Endothelial cell of umbilical vein (primary cell): ENCODE measurements around the gene ZNF496. TPM values are rescaled to one million over a fixed set of nuclear protein-coding genes. Genes with fewer than 3 reads are reported as not detected.

Experiments used
- BruUV-seq: library from RNA; stranded (reverse); fragments of 400-500 nt; replicated peaks from 2 replicates; lab custom pipeline; 2021; lab: Mats Ljungman, UMichigan
- CTCF ChIA-PET: fragments of 300-600, 350-600 bp; sonication (Branson Sonifier 250); formaldehyde crosslinking; loops from one replicate; lab custom pipeline; 2021; ENCODE audit warnings: antibody characterized with exemption, inconsistent platforms; lab: Charles Lee
- POLR2A ChIA-PET: fragments of 300-600, 350-600 bp; sonication (Branson Sonifier 250); formaldehyde crosslinking; loops from one replicate; lab custom pipeline; 2021; ENCODE audit warnings: antibody characterized with exemption, inconsistent platforms; lab: Charles Lee
- DNase-seq: peaks from one replicate; pipeline ENCODE4 v3.0.0-alpha.2; 2011; ENCODE audit warnings: low read depth, low spot score
- FAIRE-seq: peaks from 2 replicates; lab custom pipeline; 2011; peaks lifted over from hg19 to GRCh38; lab: Jason Lieb, UNC
- H2AFZ ChIP-seq: 2 replicates; pipeline ENCODE4 v1.6.0; 2012; ENCODE audit warnings: low read depth, low read length, control low read depth, inconsistent platforms
- H3K27ac ChIP-seq: 2 replicates; pipeline ENCODE4 v1.5.1; 2011; ENCODE audit warnings: low read depth, mild to moderate bottlenecking, control low read depth, low read length, moderate library complexity; ENCODE audit not compliant: insufficient read depth
- H3K27me3 ChIP-seq, 2 experiments: 2 replicates each; pipeline versions ENCODE4 v1.6.0 to v1.6.1; 2011; ENCODE audit warnings: low read length in 2 of 2, mixed read lengths in 1 of 2; ENCODE audit not compliant: control insufficient read depth in 2 of 2, insufficient read depth in 2 of 2
- H3K36me3 ChIP-seq, 2 experiments: 2 replicates in 1 of 2; 3 replicates in 1 of 2; pipeline ENCODE4 v1.5.1; 2011; ENCODE audit warnings: low read length in 2 of 2, mild to moderate bottlenecking in 1 of 2, moderate library complexity in 1 of 2; ENCODE audit not compliant: control insufficient read depth in 2 of 2, insufficient read depth in 2 of 2; ENCODE audit errors: extremely low read depth in 1 of 2
- H3K4me1 ChIP-seq: 3 replicates; pipeline ENCODE4 v1.5.1; 2011; ENCODE audit warnings: mild to moderate bottlenecking, low read length; ENCODE audit not compliant: control insufficient read depth, insufficient read depth; ENCODE audit errors: extremely low read depth
- H3K4me2 ChIP-seq: 2 replicates; pipeline ENCODE4 v1.6.1; 2011; ENCODE audit warnings: low read length, control low read depth, mixed read lengths; ENCODE audit not compliant: insufficient read depth
- H3K4me3 ChIP-seq, 3 experiments: fragments of 200-600 bp in 1 of 3; sonication (generic), shearing (Covaris generic) in 1 of 3; replicated peaks in 1 of 3; 2 replicates each; pipeline ENCODE4 v1.5.1; 2011 to 2016; ENCODE audit warnings: control low read depth in 3 of 3, low read length in 3 of 3, mild to moderate bottlenecking in 2 of 3, inconsistent platforms in 1 of 3, low read depth in 1 of 3, moderate library complexity in 1 of 3; ENCODE audit not compliant: insufficient read depth in 1 of 3
- H3K79me2 ChIP-seq: 2 replicates; pipeline ENCODE4 v1.6.0; 2012; ENCODE audit warnings: low read length, inconsistent platforms; ENCODE audit not compliant: control insufficient read depth, insufficient read depth
- H3K9ac ChIP-seq: replicated peaks from 2 replicates; pipeline ENCODE3; 2011; ENCODE audit warnings: low read length, control low read depth; ENCODE audit not compliant: insufficient read depth; ENCODE audit errors: extremely low read depth
- H3K9me1 ChIP-seq: replicated peaks from 3 replicates; pipeline ENCODE4 v1.6.0; 2011; ENCODE audit warnings: mild to moderate bottlenecking, low read length; ENCODE audit not compliant: control insufficient read depth, insufficient read depth; ENCODE audit errors: extremely low read depth
- H3K9me3 ChIP-seq: replicated peaks from 2 replicates; pipeline ENCODE4 v1.5.1; 2012; ENCODE audit warnings: low read length, inconsistent platforms; ENCODE audit not compliant: control insufficient read depth, insufficient read depth
- H4K20me1 ChIP-seq: replicated peaks from 2 replicates; pipeline ENCODE3; 2011; ENCODE audit warnings: mild to moderate bottlenecking, low read length; ENCODE audit not compliant: control insufficient read depth, insufficient read depth; ENCODE audit errors: extremely low read depth
- CTCF ChIP-seq, 2 donors: IDR thresholded peaks; 1 replicate in 1 of 2; 2 replicates in 1 of 2; pipeline ENCODE4 v1.5.1; 2011; ENCODE audit warnings: low read length in 2 of 2, mild to moderate bottlenecking in 2 of 2, moderate library complexity in 2 of 2, control low read depth in 1 of 2, inconsistent platforms in 1 of 2, low read depth in 1 of 2; ENCODE audit not compliant: insufficient read depth in 1 of 2; ENCODE audit errors: extremely low read depth in 1 of 2
- EZH2 ChIP-seq: IDR thresholded peaks from 2 replicates; pipeline ENCODE4 v1.6.1; 2012; ENCODE audit warnings: borderline replicate concordance, low read depth, mild to moderate bottlenecking, moderate library complexity, low read length, inconsistent platforms; ENCODE audit not compliant: severe bottlenecking
- FOS ChIP-seq: IDR thresholded peaks from 2 replicates; pipeline ENCODE4 v1.6.1; 2011; ENCODE audit warnings: mild to moderate bottlenecking, low read length, moderate library complexity, borderline replicate concordance; ENCODE audit not compliant: insufficient read depth
- GATA2 ChIP-seq: IDR thresholded peaks from 2 replicates; pipeline ENCODE4 v1.7.0; 2011; ENCODE audit warnings: low read depth, mild to moderate bottlenecking, moderate library complexity, mixed read lengths, low read length; ENCODE audit not compliant: insufficient read length, insufficient read depth
- JUN ChIP-seq: IDR thresholded peaks from 2 replicates; pipeline ENCODE4 v1.6.1; 2011; ENCODE audit warnings: borderline replicate concordance, low read depth; ENCODE audit not compliant: insufficient read length, insufficient read depth
- MAX ChIP-seq: IDR thresholded peaks from 2 replicates; pipeline ENCODE4 v1.6.1; 2011; ENCODE audit not compliant: insufficient read depth, insufficient read length
- MYC ChIP-seq: IDR thresholded peaks from one replicate; pipeline ENCODE4 v1.6.1; 2011; ENCODE audit warnings: mild to moderate bottlenecking, low read depth, low read length
- POLR2A ChIP-seq: IDR thresholded peaks from 2 replicates; pipeline ENCODE4 v1.6.1; 2012; ENCODE audit warnings: low read depth, mild to moderate bottlenecking, control low read depth, low read length
- POLR2AphosphoS5 ChIP-seq: IDR thresholded peaks from 2 replicates; pipeline ENCODE4 v1.6.1; 2012; ENCODE audit warnings: low read depth, mild to moderate bottlenecking, control low read depth, low read length, moderate library complexity; ENCODE audit not compliant: insufficient read depth
- dilution Hi-C: fragments of 300-500 bp; cut with MboI; formaldehyde crosslinking; loops from one replicate; pipeline ENCODE4 v1.15.0; 2019; ENCODE audit warnings: low sequenced_read_pairs; ENCODE audit not compliant: extremely low pct_ligation_motif_present
- intact Hi-C: fragments of 100-400 bp; cut with micrococcal nuclease; formaldehyde crosslinking; loops from one replicate; pipeline ENCODE4 v1.10.0; 2022
- polyA plus RNA-seq, 4 experiments: library from polyadenylated mRNA; depleted of rRNA in 3 of 4; stranded (reverse) in 3 of 4; unstranded in 1 of 4; fragments of >200 nt; gene quantifications; 2 replicates each; pipeline versions ENCODE4 v1.2.1 to v1.2.3, GENCODE V29; 2011 to 2012; ENCODE audit warnings: missing spikeins in 1 of 4
- total RNA-seq: library from RNA; stranded (reverse); gene quantifications from 2 replicates; pipeline ENCODE4 v1.2.3, GENCODE V29; 2021

Gene ZNF496
- total and polyA plus RNA-seq, 2 donors (not counting 3 experiments of a cell fraction or from before 2014, with no cell fraction given) = 22.4 to 46.0 TPM

GRCh38 chr1:247347477-247348222, 16.0 kb upstream of the ZNF496 start:
- Histone ChIP-seq H3K36me3 (no peaks in the 10 kb centered on the region), H2AFZ (no peak overlapping the region), H3K9me1 (no peaks in the 10 kb centered on the region), H4K20me1 (no peaks in the 10 kb centered on the region), H3K27me3 (peaks cover 0 to 1% of the 10 kb centered on the region in 2 experiments), H3K27ac (no peak overlapping the region), H3K9me3 (no peaks in the 10 kb centered on the region), H3K4me3 (no peak overlapping the region), H3K4me2 (no peak overlapping the region), H3K9ac (no peak overlapping the region), H3K4me1 (no peaks in the 10 kb centered on the region), H3K79me2 (no peaks in the 10 kb centered on the region)
- dilution Hi-C loops = no loop called here
- FAIRE-seq (no peak), DNase-seq (no peak)
- no TSS peak for BruUV-seq
- intact Hi-C loops = no loop called here
- TF ChIP-seq EZH2 (peak; percentile 43), FOS (no peak)
- POLR2A ChIA-PET = no interaction called here
- CTCF ChIA-PET = interaction anchor here (1.0 kb wide), 1 partner anchor 25 kb away, joined by 6 read pairs; no protein-coding TSS in a partner anchor

GRCh38 chr1:247345881-247346280, 14.2 kb upstream of the ZNF496 start:
- Histone ChIP-seq H3K27me3 (peaks cover 0 to 1% of the 10 kb centered on the region in 2 experiments), H3K9ac (no peak overlapping the region), H3K79me2 (no peaks in the 10 kb centered on the region), H3K9me1 (no peaks in the 10 kb centered on the region), H3K4me3 (no peak overlapping the region), H3K4me2 (no peak overlapping the region), H3K4me1 (no peaks in the 10 kb centered on the region), H3K27ac (no peak overlapping the region), H4K20me1 (no peaks in the 10 kb centered on the region), H2AFZ (no peak overlapping the region), H3K9me3 (no peaks in the 10 kb centered on the region), H3K36me3 (no peaks in the 10 kb centered on the region)
- intact Hi-C loops = no loop called here
- POLR2A ChIA-PET = no interaction called here
- DNase-seq (no peak), FAIRE-seq (no peak)
- CTCF ChIA-PET = no interaction called here
- TF ChIP-seq POLR2A = no peak
- TF ChIP-seq EZH2 = no peak
- no peak for TF ChIP-seq JUN
- no peak for TF ChIP-seq MYC
- no peak for TF ChIP-seq POLR2AphosphoS5
- no peak for TF ChIP-seq CTCF (IDR thresholded peaks at IDR 0.05; ENCODE audit: extremely low read depth in 1 of 2, insufficient read depth in 1 of 2, low read depth in 1 of 2, low read length in 2 of 2)
- no peak for TF ChIP-seq GATA2
- TF ChIP-seq MAX = no peak
- no peak for TF ChIP-seq FOS
- BruUV-seq = no TSS peak
- dilution Hi-C loops = no loop called here
